Loucy (cell line): ENCODE measurements around the gene PPA2.
"Not testable (repeated sequence)": the region's sequence is repeated elsewhere in the genome, so short reads cannot be mapped to it uniquely, and the experiment has no call there.

ENCODE experiments used
- EZH2phosphoT487 ChIP-seq: fragments of 200-600 bp; IDR thresholded peaks from 2 replicates; pipeline ENCODE4 v1.6.1; 2018; ENCODE audit warnings: antibody characterized with exemption, mild to moderate bottlenecking, moderate library complexity, borderline replicate concordance
- TF ChIP-seq, protein P1 (sequence below): fragments of 200-600 bp; sonication (generic); conservative IDR thresholded peaks from 2 replicates; pipeline ENCODE4 v1.5.1; 2014; ENCODE audit warnings: mild to moderate bottlenecking, antibody characterized with exemption, low read length

DNA sequence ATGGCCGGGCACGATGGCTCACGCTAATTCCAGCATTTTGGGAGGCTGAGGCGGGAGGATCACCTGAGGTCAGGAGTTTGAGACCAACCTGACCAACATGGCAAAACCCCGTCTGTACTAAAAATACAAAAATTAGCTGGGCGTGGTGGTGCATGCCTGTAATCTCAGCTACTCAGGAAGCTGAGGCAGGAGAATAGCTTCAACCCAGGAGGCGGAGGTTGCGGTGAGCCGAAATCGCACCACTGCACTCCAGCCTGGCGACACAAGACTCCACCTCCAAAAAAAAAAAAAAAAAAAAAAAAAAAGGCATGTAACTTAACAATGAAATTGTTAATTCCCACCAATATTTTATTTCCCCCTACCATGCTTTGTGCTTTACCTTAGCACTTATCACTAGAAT is 15.3 kb downstream of the PPA2 start:
- TF ChIP-seq, protein P1, sequence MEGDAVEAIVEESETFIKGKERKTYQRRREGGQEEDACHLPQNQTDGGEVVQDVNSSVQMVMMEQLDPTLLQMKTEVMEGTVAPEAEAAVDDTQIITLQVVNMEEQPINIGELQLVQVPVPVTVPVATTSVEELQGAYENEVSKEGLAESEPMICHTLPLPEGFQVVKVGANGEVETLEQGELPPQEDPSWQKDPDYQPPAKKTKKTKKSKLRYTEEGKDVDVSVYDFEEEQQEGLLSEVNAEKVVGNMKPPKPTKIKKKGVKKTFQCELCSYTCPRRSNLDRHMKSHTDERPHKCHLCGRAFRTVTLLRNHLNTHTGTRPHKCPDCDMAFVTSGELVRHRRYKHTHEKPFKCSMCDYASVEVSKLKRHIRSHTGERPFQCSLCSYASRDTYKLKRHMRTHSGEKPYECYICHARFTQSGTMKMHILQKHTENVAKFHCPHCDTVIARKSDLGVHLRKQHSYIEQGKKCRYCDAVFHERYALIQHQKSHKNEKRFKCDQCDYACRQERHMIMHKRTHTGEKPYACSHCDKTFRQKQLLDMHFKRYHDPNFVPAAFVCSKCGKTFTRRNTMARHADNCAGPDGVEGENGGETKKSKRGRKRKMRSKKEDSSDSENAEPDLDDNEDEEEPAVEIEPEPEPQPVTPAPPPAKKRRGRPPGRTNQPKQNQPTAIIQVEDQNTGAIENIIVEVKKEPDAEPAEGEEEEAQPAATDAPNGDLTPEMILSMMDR, result not testable (repeated sequence)
- not testable (repeated sequence) for TF ChIP-seq EZH2phosphoT487
